GM23338 (cell line): ENCODE measurements around the gene ZNF100. TPM values are rescaled to one million over a fixed set of nuclear protein-coding genes. Genes with fewer than 3 reads are reported as not detected.

Source experiments
- ATAC-seq: fragments of 200-7000 bp; cut with Tn5 transposase; 3 replicates; pipeline ENCODE4 v1.9.1; 2020
- DNase-seq: peaks from one replicate; pipeline ENCODE4 v3.0.0-alpha.2; 2015; ENCODE audit warnings: low spot score
- H2AFZ ChIP-seq: fragments of 200-600 bp; sonication (generic); 2 replicates; pipeline ENCODE4 v1.8.0; 2016; ENCODE audit warnings: antibody characterized with exemption, mild to moderate bottlenecking, moderate library complexity
- H3F3A ChIP-seq: fragments of 200-600 bp; sonication (generic); replicated peaks from 2 replicates; pipeline ENCODE4 v1.8.0; 2017; ENCODE audit warnings: antibody characterized with exemption, mixed run types, low read depth
- H3K27ac ChIP-seq: fragments of 200-600 bp; sonication (generic); 2 replicates; pipeline ENCODE4 v1.6.1; 2016; ENCODE audit warnings: low read depth
- H3K27me3 ChIP-seq: fragments of 200-600 bp; sonication (generic); 2 replicates; pipeline ENCODE4 v1.8.0; 2016; ENCODE audit warnings: mild to moderate bottlenecking, mixed run types, moderate library complexity; ENCODE audit not compliant: insufficient read depth
- H3K36me3 ChIP-seq: fragments of 200-600 bp; sonication (generic); 2 replicates; pipeline ENCODE4 v1.8.0; 2016; ENCODE audit warnings: mild to moderate bottlenecking; ENCODE audit not compliant: insufficient read depth
- H3K4me1 ChIP-seq: fragments of 200-600 bp; sonication (generic); 2 replicates; pipeline ENCODE4 v1.8.0; 2016; ENCODE audit warnings: mild to moderate bottlenecking, moderate library complexity; ENCODE audit not compliant: insufficient read depth
- H3K4me2 ChIP-seq: fragments of 200-600 bp; sonication (generic); 2 replicates; pipeline ENCODE4 v1.7.1; 2017; ENCODE audit warnings: mixed run types
- H3K4me3 ChIP-seq: fragments of 200-600 bp; sonication (generic); 2 replicates; pipeline ENCODE4 v1.6.1; 2016; ENCODE audit warnings: mixed run types
- H3K79me2 ChIP-seq: fragments of 200-600 bp; sonication (generic); replicated peaks from 2 replicates; pipeline ENCODE4 v1.8.0; 2017; ENCODE audit warnings: mild to moderate bottlenecking; ENCODE audit not compliant: insufficient read depth
- H3K9me2 ChIP-seq: fragments of 200-600 bp; sonication (generic); 2 replicates; pipeline ENCODE4 v1.8.0; 2017; ENCODE audit not compliant: insufficient read depth
- H4K20me1 ChIP-seq: fragments of 200-600 bp; sonication (generic); replicated peaks from 2 replicates; pipeline ENCODE4 v1.8.0; 2017; ENCODE audit warnings: mild to moderate bottlenecking; ENCODE audit not compliant: insufficient read depth
- H3K27ac Mint-ChIP-seq: 2 replicates; pipeline ENCODE4 v1.8.0; 2020; ENCODE audit warnings: inconsistent platforms, mild to moderate bottlenecking, moderate library complexity, mixed read lengths
- H3K27me3 Mint-ChIP-seq: 3 replicates; pipeline ENCODE4 v1.8.0; 2022; ENCODE audit warnings: low read depth, mild to moderate bottlenecking, moderate library complexity, mixed read lengths, inconsistent platforms; ENCODE audit not compliant: insufficient read depth, poor library complexity
- H3K36me3 Mint-ChIP-seq: 3 replicates; pipeline ENCODE4 v1.8.0; 2021; ENCODE audit warnings: low read depth, mild to moderate bottlenecking, inconsistent platforms, moderate library complexity, mixed read lengths
- H3K4me1 Mint-ChIP-seq: 3 replicates; pipeline ENCODE4 v1.8.0; 2020; ENCODE audit warnings: mild to moderate bottlenecking, inconsistent platforms, mixed read lengths
- H3K4me3 Mint-ChIP-seq: 3 replicates; pipeline ENCODE4 v1.8.0; 2021; ENCODE audit warnings: moderate library complexity, mild to moderate bottlenecking, inconsistent platforms, mixed read lengths
- H3K9me3 Mint-ChIP-seq: 3 replicates; pipeline ENCODE4 v1.8.0; 2020; ENCODE audit warnings: moderate library complexity, mild to moderate bottlenecking, inconsistent platforms, mixed read lengths
- CTCF ChIP-seq, 2 experiments: fragments of 200-600 bp in 1 of 2; sonication (generic) in 1 of 2; conservative IDR thresholded peaks; 2 replicates each; pipeline versions ENCODE4 v1.5.1 to v1.6.1; 2016 to 2017; ENCODE audit warnings: antibody characterized with exemption in 2 of 2, low read depth in 2 of 2, mild to moderate bottlenecking in 2 of 2, moderate library complexity in 1 of 2
- ETS1 ChIP-seq: IDR thresholded peaks from 2 replicates; pipeline ENCODE4 v1.6.1; 2016; ENCODE audit warnings: antibody characterized with exemption
- EZH2 ChIP-seq: fragments of 200-600 bp; sonication (generic); IDR thresholded peaks from one replicate; pipeline ENCODE4 v1.8.0; 2017; ENCODE audit warnings: antibody characterized with exemption, mild to moderate bottlenecking, low read depth; ENCODE audit not compliant: unreplicated experiment
- EZH2phosphoT487 ChIP-seq: fragments of 200-600 bp; sonication (generic); IDR thresholded peaks from one replicate; pipeline ENCODE4 v1.8.1; 2018; ENCODE audit warnings: antibody characterized with exemption; ENCODE audit not compliant: unreplicated experiment
- JUNB ChIP-seq: IDR thresholded peaks from one replicate; pipeline ENCODE4 v1.6.1; 2016; ENCODE audit warnings: antibody characterized with exemption; ENCODE audit not compliant: unreplicated experiment
- NANOG ChIP-seq: IDR thresholded peaks from 2 replicates; pipeline ENCODE4 v1.6.1; 2016; ENCODE audit warnings: antibody characterized with exemption, borderline replicate concordance
- ZNF114 ChIP-seq: fragments of 250-450 bp; sonication (Bioruptor Pico); IDR thresholded peaks from 2 replicates; pipeline ENCODE4 v1.5.0; 2020; ENCODE audit warnings: mild to moderate bottlenecking, moderate library complexity
- ZNF331 ChIP-seq: fragments of 250-450 bp; sonication (Bioruptor Pico); IDR thresholded peaks from 2 replicates; pipeline ENCODE4 v1.5.0; 2020; ENCODE audit warnings: low read depth, mild to moderate bottlenecking, moderate library complexity
- polyA plus RNA-seq: library from polyadenylated mRNA; unstranded; fragments of >200 nt; fragmentation: Nextera tagmentation; extraction: Ambion mirVana; gene quantifications from 2 replicates; pipeline ENCODE4 v1.2.1, GENCODE V29; 2016
- total RNA-seq: library from RNA; depleted of rRNA; stranded (reverse); fragments of >200 nt; shearing (Covaris generic); gene quantifications from 2 replicates; pipeline ENCODE4 v1.2.3, GENCODE V29; 2014
- TF ChIP-seq, protein P1 (sequence below): fragments of 250-450 bp; sonication (Bioruptor Pico); IDR thresholded peaks from 2 replicates; pipeline ENCODE4 v1.5.0; 2020; ENCODE audit warnings: mild to moderate bottlenecking, moderate library complexity

ZNF100 gene
- total and polyA plus RNA-seq, 2 experiments from 2014 or later: 10.0 to 25.1 TPM

DNA sequence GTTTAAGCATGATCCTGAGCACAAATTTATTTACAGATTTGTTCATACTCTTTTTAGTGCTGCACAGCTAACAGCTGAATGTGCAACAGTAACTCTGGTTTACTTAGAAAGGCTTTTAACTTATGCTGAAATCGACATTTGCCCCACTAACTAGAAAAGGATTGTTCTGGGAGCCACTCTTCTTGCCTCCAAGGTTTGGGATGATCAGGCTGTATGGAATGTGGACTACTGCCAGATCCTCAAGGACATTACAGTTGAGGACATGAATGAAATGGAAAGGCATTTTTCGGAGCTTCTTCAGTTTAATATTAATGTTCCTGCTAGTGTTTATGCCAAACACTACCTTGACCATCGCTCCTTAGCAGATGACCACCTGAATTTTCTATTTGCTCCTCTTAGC, 16.0 kb downstream of the ZNF100 start (continued):
- TF ChIP-seq, protein P1, sequence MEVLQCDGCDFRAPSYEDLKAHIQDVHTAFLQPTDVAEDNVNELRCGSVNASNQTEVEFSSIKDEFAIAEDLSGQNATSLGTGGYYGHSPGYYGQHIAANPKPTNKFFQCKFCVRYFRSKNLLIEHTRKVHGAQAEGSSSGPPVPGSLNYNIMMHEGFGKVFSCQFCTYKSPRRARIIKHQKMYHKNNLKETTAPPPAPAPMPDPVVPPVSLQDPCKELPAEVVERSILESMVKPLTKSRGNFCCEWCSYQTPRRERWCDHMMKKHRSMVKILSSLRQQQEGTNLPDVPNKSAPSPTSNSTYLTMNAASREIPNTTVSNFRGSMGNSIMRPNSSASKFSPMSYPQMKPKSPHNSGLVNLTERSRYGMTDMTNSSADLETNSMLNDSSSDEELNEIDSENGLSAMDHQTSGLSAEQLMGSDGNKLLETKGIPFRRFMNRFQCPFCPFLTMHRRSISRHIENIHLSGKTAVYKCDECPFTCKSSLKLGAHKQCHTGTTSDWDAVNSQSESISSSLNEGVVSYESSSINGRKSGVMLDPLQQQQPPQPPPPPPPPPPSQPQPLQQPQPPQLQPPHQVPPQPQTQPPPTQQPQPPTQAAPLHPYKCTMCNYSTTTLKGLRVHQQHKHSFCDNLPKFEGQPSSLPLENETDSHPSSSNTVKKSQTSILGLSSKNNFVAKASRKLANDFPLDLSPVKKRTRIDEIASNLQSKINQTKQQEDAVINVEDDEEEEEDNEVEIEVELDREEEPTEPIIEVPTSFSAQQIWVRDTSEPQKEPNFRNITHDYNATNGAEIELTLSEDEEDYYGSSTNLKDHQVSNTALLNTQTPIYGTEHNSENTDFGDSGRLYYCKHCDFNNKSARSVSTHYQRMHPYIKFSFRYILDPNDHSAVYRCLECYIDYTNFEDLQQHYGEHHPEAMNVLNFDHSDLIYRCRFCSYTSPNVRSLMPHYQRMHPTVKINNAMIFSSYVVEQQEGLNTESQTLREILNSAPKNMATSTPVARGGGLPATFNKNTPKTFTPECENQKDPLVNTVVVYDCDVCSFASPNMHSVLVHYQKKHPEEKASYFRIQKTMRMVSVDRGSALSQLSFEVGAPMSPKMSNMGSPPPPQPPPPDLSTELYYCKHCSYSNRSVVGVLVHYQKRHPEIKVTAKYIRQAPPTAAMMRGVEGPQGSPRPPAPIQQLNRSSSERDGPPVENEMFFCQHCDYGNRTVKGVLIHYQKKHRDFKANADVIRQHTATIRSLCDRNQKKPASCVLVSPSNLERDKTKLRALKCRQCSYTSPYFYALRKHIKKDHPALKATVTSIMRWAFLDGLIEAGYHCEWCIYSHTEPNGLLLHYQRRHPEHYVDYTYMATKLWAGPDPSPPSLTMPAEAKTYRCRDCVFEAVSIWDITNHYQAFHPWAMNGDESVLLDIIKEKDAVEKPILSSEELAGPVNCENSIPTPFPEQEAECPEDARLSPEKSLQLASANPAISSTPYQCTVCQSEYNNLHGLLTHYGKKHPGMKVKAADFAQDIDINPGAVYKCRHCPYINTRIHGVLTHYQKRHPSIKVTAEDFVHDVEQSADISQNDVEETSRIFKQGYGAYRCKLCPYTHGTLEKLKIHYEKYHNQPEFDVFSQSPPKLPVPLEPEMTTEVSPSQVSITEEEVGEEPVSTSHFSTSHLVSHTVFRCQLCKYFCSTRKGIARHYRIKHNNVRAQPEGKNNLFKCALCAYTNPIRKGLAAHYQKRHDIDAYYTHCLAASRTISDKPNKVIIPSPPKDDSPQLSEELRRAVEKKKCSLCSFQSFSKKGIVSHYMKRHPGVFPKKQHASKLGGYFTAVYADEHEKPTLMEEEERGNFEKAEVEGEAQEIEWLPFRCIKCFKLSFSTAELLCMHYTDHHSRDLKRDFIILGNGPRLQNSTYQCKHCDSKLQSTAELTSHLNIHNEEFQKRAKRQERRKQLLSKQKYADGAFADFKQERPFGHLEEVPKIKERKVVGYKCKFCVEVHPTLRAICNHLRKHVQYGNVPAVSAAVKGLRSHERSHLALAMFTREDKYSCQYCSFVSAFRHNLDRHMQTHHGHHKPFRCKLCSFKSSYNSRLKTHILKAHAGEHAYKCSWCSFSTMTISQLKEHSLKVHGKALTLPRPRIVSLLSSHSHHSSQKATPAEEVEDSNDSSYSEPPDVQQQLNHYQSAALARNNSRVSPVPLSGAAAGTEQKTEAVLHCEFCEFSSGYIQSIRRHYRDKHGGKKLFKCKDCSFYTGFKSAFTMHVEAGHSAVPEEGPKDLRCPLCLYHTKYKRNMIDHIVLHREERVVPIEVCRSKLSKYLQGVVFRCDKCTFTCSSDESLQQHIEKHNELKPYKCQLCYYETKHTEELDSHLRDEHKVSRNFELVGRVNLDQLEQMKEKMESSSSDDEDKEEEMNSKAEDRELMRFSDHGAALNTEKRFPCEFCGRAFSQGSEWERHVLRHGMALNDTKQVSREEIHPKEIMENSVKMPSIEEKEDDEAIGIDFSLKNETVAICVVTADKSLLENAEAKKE (CRISPR knock-in tag): no peak
- TF ChIP-seq JUNB (no peak), ZNF114 (no peak), CTCF (conservative IDR thresholded peaks at IDR 0.05; ENCODE audit: low read depth in 2 of 2) (no peak), EZH2phosphoT487 (no peak), EZH2 (no peak)

DNA sequence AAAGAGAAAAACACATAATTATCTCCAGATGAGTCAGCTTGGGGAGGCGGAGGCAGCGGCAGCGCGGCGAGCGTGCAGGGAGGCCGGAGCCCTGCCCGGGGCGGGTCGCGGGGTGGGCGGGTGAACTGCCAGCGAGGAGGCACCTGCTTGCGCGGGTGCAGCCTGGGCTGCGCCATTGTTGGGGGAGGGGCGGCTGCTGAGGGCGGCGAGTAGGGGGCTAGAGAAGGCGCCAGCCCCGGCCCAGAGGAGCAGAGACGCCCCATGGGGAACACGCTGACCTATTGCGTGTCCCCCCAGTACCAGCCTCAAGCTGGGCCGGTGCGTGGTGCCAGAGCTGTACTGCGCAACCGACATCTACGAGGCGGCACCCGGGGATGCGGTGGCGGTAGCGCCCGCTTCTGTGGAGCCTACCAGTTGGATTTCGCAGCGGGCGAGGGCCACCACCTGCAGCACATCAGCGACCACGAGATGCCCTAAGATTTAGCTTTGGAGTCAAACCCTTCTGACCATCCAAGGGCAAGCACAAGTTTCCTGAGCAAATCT, 16.7 kb downstream of the ZNF100 start:
- Histone ChIP-seq H2AFZ (no peak overlapping the region), H3K27me3 (no peaks in the 10 kb centered on the region), H3K36me3 (peaks cover 19% of the 10 kb centered on the region), H3K4me3 (no peak overlapping the region), H3K9me2 (no peaks in the 10 kb centered on the region), H3K79me2 (peaks cover 89% of the 10 kb centered on the region), H3K4me1 (no peaks in the 10 kb centered on the region), H4K20me1 (peaks cover 8% of the 10 kb centered on the region), H3K27ac (no peak overlapping the region), H3K4me2 (no peak overlapping the region), H3F3A (no peaks in the 10 kb centered on the region)
- H3K4me3 Mint-ChIP-seq: no peak overlapping the region
- peaks cover 3% of the 10 kb centered on the region for H3K27me3 Mint-ChIP-seq
- DNase-seq (no peak), ATAC-seq (no peak)
- H3K27ac Mint-ChIP-seq: no peak overlapping the region
- H3K4me1 Mint-ChIP-seq: no peaks in the 10 kb centered on the region
- peaks cover 3% of the 10 kb centered on the region; the same call in 2 of the 3 replicates for H3K9me3 Mint-ChIP-seq
- peaks cover 70% of the 10 kb centered on the region for H3K36me3 Mint-ChIP-seq
- TF ChIP-seq CTCF (conservative IDR thresholded peaks at IDR 0.05; ENCODE audit: low read depth in 2 of 2) (no peak), ZNF331 (no peak), ETS1 (no peak), ZNF114 (no peak), NANOG (no peak), EZH2 (no peak), JUNB (no peak)
